NCI-H2171 treated with DMSO at 0.1 percent for 48 hours (cell line): ENCODE data around the gene FCAMR.
A peak's percentile ranks its signal among the peaks of the same experiment; 100 is the strongest.

Experiments used
- DNase-seq: peaks from one replicate; lab custom pipeline; 2025; lab: John Stamatoyannopoulos, UW

The FCAMR gene

GRCh38 chr1:206909161-206909882 lies 60.9 kb downstream of the FCAMR start:
- peak; percentile 91 for DNase-seq

- no peak for DNase-seq
These were observed 62.2 kb downstream of the FCAMR start for GRCh38 chr1:206908038-206908437.
